Measurements from ENCODE around the gene CXCL9.

The CXCL9 gene

DNA sequence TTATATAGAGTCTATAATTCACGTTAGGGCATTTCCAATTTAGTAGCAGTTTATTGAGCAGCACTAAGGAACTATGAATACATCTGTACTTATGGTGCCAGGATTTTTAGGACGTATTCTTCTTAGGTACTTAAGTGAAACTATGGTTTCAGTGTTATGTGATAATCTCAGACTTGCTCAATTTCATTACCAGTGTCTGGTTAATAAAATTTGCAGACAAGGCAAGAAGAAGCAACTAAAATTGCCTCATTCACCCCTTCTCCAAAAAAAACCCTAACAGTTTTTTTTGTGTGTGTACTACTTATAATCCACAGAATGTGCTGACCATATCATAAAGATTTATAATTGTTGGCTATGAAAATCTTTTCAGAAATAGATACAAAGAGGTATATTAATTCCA lies 22.0 kb upstream of the CXCL9 start:
- Histone ChIP-seq H4K20me1 (ENCODE audit: insufficient read depth, low read length) (no peaks in the 10 kb centered on the region), H3K27ac (ENCODE audit: low read depth, low read length, poor library complexity, severe bottlenecking) (no peak overlapping the region), H3K9me3 (ENCODE audit: low read length) (no peaks in the 10 kb centered on the region), H3F3A (ENCODE audit: insufficient read depth, low read length) (no peaks in the 10 kb centered on the region), H3K4me1 (ENCODE audit: insufficient read depth, low read length, severe bottlenecking) (no peaks in the 10 kb centered on the region), H3K9me2 (ENCODE audit: low read depth, low read length) (no peaks in the 10 kb centered on the region), H3K4me2 (ENCODE audit: low read length) (no peak overlapping the region), H3K36me3 (ENCODE audit: insufficient read depth, low read length) (no peaks in the 10 kb centered on the region), H3K27me3 (ENCODE audit: insufficient read depth, low read length) (peaks cover 4% of the 10 kb centered on the region; the same call in 1 of the 2 replicates), H3K79me2 (ENCODE audit: insufficient read depth, low read length) (no peaks in the 10 kb centered on the region), H2AFZ (ENCODE audit: low read length) (no peak overlapping the region), H3K4me3 (ENCODE audit: low read depth, low read length, poor library complexity, severe bottlenecking) (no peak overlapping the region), H3K9ac (ENCODE audit: low read length) (no peak overlapping the region)
- TF ChIP-seq, protein P1, sequence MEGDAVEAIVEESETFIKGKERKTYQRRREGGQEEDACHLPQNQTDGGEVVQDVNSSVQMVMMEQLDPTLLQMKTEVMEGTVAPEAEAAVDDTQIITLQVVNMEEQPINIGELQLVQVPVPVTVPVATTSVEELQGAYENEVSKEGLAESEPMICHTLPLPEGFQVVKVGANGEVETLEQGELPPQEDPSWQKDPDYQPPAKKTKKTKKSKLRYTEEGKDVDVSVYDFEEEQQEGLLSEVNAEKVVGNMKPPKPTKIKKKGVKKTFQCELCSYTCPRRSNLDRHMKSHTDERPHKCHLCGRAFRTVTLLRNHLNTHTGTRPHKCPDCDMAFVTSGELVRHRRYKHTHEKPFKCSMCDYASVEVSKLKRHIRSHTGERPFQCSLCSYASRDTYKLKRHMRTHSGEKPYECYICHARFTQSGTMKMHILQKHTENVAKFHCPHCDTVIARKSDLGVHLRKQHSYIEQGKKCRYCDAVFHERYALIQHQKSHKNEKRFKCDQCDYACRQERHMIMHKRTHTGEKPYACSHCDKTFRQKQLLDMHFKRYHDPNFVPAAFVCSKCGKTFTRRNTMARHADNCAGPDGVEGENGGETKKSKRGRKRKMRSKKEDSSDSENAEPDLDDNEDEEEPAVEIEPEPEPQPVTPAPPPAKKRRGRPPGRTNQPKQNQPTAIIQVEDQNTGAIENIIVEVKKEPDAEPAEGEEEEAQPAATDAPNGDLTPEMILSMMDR (IDR thresholded peaks at IDR 0.05; ENCODE audit: low read length): no peak
- TF ChIP-seq EZH2 (IDR thresholded peaks at IDR 0.05; ENCODE audit: borderline replicate concordance, low read length): no peak

DNA sequence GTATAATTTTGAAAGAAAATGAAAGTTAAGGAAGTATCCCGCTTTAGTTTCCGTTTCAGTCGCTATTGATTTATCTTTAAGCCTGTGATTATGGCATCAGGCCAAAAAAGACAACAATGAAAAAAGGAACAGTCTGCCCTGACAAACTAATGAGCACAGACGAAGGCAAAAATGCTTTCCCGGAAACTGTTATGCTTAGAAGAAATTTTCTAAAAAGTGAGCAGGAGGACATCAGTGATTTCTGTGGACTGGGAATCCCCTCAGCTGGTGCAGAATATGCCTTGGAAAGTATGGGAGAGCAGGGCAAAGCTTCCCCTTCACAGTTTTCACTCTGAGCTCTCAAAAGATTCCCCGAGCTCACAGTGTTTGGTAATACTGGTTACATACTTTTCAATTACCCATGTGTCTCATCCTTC lies 21.0 kb upstream of the CXCL9 start:
- Histone ChIP-seq H3K9me3 (ENCODE audit: low read length) (no peaks in the 10 kb centered on the region), H3K79me2 (ENCODE audit: insufficient read depth, low read length) (no peaks in the 10 kb centered on the region), H3K27ac (ENCODE audit: low read depth, low read length, poor library complexity, severe bottlenecking) (no peak overlapping the region), H3K4me3 (ENCODE audit: low read depth, low read length, poor library complexity, severe bottlenecking) (no peak overlapping the region), H3K9me2 (ENCODE audit: low read depth, low read length) (no peaks in the 10 kb centered on the region), H2AFZ (ENCODE audit: low read length) (no peak overlapping the region), H3K27me3 (ENCODE audit: insufficient read depth, low read length) (peaks cover 4% of the 10 kb centered on the region; the same call in 1 of the 2 replicates), H3K4me2 (ENCODE audit: low read length) (no peak overlapping the region), H3F3A (ENCODE audit: insufficient read depth, low read length) (no peaks in the 10 kb centered on the region), H3K36me3 (ENCODE audit: insufficient read depth, low read length) (no peaks in the 10 kb centered on the region), H3K4me1 (ENCODE audit: insufficient read depth, low read length, severe bottlenecking) (no peaks in the 10 kb centered on the region), H4K20me1 (ENCODE audit: insufficient read depth, low read length) (no peaks in the 10 kb centered on the region), H3K9ac (ENCODE audit: low read length) (no peak overlapping the region)
- TF ChIP-seq, protein P1 (IDR thresholded peaks at IDR 0.05; ENCODE audit: low read length): no peak
- no peak for TF ChIP-seq EZH2 (IDR thresholded peaks at IDR 0.05; ENCODE audit: borderline replicate concordance, low read length)

DNA sequence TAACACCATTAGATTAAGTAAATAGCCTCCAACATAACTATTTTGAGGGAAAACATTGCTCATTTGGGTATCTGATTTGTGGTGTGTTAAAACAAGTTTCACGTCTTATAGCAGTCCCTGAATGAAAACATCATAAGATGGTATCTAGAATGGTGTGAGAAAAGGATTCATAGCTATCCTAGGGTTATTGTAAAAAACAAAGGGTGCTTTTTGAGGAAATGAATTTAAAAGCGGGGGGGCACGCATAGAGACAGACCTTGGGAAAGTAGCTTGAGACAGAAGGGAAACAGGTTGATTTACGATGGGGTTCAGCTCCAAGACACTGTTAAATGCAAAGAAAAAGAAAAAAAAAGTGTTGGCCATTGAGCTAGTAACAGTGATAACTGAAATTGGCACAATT lies 16.8 kb upstream of the CXCL9 start:
- no peak for TF ChIP-seq EZH2 (IDR thresholded peaks at IDR 0.05; ENCODE audit: borderline replicate concordance, low read length)
- TF ChIP-seq, protein P1 (IDR thresholded peaks at IDR 0.05; ENCODE audit: low read length): no peak
- Histone ChIP-seq H3K27ac (ENCODE audit: low read depth, low read length, poor library complexity, severe bottlenecking) (no peak overlapping the region), H3K9me3 (ENCODE audit: low read length) (no peaks in the 10 kb centered on the region), H3K27me3 (ENCODE audit: insufficient read depth, low read length) (no peaks in the 10 kb centered on the region; the same call in 1 of the 2 replicates), H3K4me3 (ENCODE audit: low read depth, low read length, poor library complexity, severe bottlenecking) (no peak overlapping the region), H3K4me1 (ENCODE audit: insufficient read depth, low read length, severe bottlenecking) (no peaks in the 10 kb centered on the region), H3K9ac (ENCODE audit: low read length) (no peak overlapping the region), H4K20me1 (ENCODE audit: insufficient read depth, low read length) (no peaks in the 10 kb centered on the region), H3K9me2 (ENCODE audit: low read depth, low read length) (no peaks in the 10 kb centered on the region), H2AFZ (ENCODE audit: low read length) (no peak overlapping the region), H3K4me2 (ENCODE audit: low read length) (no peak overlapping the region), H3F3A (ENCODE audit: insufficient read depth, low read length) (no peaks in the 10 kb centered on the region), H3K79me2 (ENCODE audit: insufficient read depth, low read length) (no peaks in the 10 kb centered on the region), H3K36me3 (ENCODE audit: insufficient read depth, low read length) (no peaks in the 10 kb centered on the region)
